Stimulated activated CD8-positive, alpha-beta memory T cell treated with anti-CD3 and anti-CD28 coated beads, Interleukin-12 subunit alpha, Interleukin-12 subunit beta, amount 100 ng/mL, for 24 hours (primary cell): ENCODE measurements around the gene OOSP3.
"Not testable (repeated sequence)": the region's sequence is repeated elsewhere in the genome, so short reads cannot be mapped to it uniquely, and the experiment has no call there.

ENCODE experiments used
- DNase-seq: peaks from one replicate; pipeline ENCODE4 v3.0.0-alpha.2; 2020; ENCODE audit errors: extremely low read depth

OOSP3 gene

GRCh38 chr11:59878575-59878974 lies at the start of gene OOSP3:
OOSP3 (plus strand) TSS chr11:59878782; CDS start chr11:59878809, 27 bp downstream.
- no peak for DNase-seq

GRCh38 chr11:59829358-59829757 lies 49.2 kb upstream of the OOSP3 start:
- DNase-seq, result no peak

- no peak for DNase-seq
These were observed 45.0 kb upstream of the OOSP3 start for GRCh38 chr11:59833602-59834001.

- no peak for DNase-seq
These were observed 39.0 kb upstream of the OOSP3 start for GRCh38 chr11:59839615-59840014.

GRCh38 chr11:59841514-59841913 lies 37.1 kb upstream of the OOSP3 start:
- DNase-seq, result no peak

- no peak for DNase-seq
These were observed 36.3 kb upstream of the OOSP3 start for GRCh38 chr11:59842316-59842715.

- DNase-seq, result no peak
These were observed 33.2 kb upstream of the OOSP3 start, which contains the start of gene CBLIF for GRCh38 chr11:59845399-59845798. CBLIF (minus strand) TSS chr11:59845499; CDS start chr11:59845453, 46 bp downstream.

GRCh38 chr11:59846556-59846955 lies 32.0 kb upstream of the OOSP3 start:
- no peak for DNase-seq

GRCh38 chr11:59847626-59848025 lies 31.0 kb upstream of the OOSP3 start:
- DNase-seq, result no peak

- not testable (repeated sequence) for DNase-seq
These were observed 30.1 kb upstream of the OOSP3 start for GRCh38 chr11:59848439-59848838.

GRCh38 chr11:59849129-59849528 lies 29.5 kb upstream of the OOSP3 start:
- no peak for DNase-seq

- not testable (repeated sequence) for DNase-seq
These were observed 29.0 kb upstream of the OOSP3 start for GRCh38 chr11:59849551-59849950.

GRCh38 chr11:59851416-59851815 lies 27.2 kb upstream of the OOSP3 start:
- not testable (repeated sequence) for DNase-seq

GRCh38 chr11:59854871-59855270 lies 23.7 kb upstream of the OOSP3 start:
- DNase-seq, result no peak

- DNase-seq, result no peak
These were observed 20.8 kb upstream of the OOSP3 start for GRCh38 chr11:59857439-59858434.

- no peak for DNase-seq
These were observed 18.9 kb upstream of the OOSP3 start for GRCh38 chr11:59859673-59860072.

- no peak for DNase-seq
These were observed 16.3 kb upstream of the OOSP3 start for GRCh38 chr11:59862252-59862651.

GRCh38 chr11:59865031-59865430 lies 13.6 kb upstream of the OOSP3 start:
- DNase-seq, result no peak

GRCh38 chr11:59866397-59866796 lies 12.2 kb upstream of the OOSP3 start, which contains the start of gene TCN1:
TCN1 (minus strand) TSS chr11:59866487; CDS start chr11:59866470, 17 bp downstream.
- DNase-seq, result no peak

- DNase-seq, result no peak
These were observed 11.7 kb upstream of the OOSP3 start for GRCh38 chr11:59866836-59867235.

GRCh38 chr11:59867946-59868345 lies 10.6 kb upstream of the OOSP3 start:
- DNase-seq, result no peak

GRCh38 chr11:59872076-59872475 lies 6.5 kb upstream of the OOSP3 start:
- no peak for DNase-seq

- DNase-seq, result no peak
These were observed 2.6 kb upstream of the OOSP3 start for GRCh38 chr11:59875856-59876519.
